Ureter (tissue), 1 donor: ENCODE data around the gene FAM219A. TPM values are rescaled to one million over a fixed set of nuclear protein-coding genes. Genes with fewer than 3 reads are reported as not detected.
"Not testable (repeated sequence)": the region's sequence is repeated elsewhere in the genome, so short reads cannot be mapped to it uniquely, and the experiment has no call there.

ENCODE experiments used
- DNase-seq: peaks from one replicate; pipeline ENCODE4 v3.0.0-alpha.2; 2020; ENCODE audit warnings: low spot score
- total RNA-seq: library from RNA; stranded (reverse); gene quantifications from one replicate; pipeline ENCODE4 v1.2.4, GENCODE V29; 2023
- donor health status: DM: yes; HTN: yes; CAD: no.

The FAM219A gene
- total RNA-seq, 1 donor from 2014 or later = 22.3 TPM

GRCh38 chr9:34484678-34485077 lies 26.3 kb upstream of the FAM219A start:
- no peak for DNase-seq

GRCh38 chr9:34482746-34483145 lies 24.4 kb upstream of the FAM219A start:
- DNase-seq = not testable (repeated sequence)

DNA sequence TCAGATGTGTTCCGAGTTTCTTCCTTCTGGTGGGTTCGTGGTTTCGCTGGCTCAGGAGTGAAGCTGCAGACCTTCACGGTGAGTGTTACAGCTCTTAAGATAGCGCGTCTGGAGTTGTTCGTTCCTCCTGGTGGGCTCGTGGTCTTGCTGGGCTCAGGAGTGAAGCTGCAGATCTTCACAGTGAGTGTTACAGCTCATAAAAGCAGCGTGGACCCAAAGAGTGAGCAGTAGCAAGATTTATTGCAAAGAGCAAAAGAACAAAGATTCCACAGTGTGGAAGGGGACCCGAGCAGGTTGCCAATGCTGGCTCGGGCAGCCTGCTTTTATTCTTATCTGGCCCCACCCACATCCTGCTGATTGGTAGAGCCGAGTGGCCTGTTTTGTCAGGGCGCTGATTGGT lies 23.2 kb upstream of the FAM219A start:
- not testable (repeated sequence) for DNase-seq

GRCh38 chr9:34479431-34479866 lies 21.1 kb upstream of the FAM219A start:
- no peak for DNase-seq

- no peak for DNase-seq
Measured at GRCh38 chr9:34477541-34477940, 19.2 kb upstream of the FAM219A start.

GRCh38 chr9:34475097-34475496 lies 16.7 kb upstream of the FAM219A start:
- DNase-seq = no peak

DNA sequence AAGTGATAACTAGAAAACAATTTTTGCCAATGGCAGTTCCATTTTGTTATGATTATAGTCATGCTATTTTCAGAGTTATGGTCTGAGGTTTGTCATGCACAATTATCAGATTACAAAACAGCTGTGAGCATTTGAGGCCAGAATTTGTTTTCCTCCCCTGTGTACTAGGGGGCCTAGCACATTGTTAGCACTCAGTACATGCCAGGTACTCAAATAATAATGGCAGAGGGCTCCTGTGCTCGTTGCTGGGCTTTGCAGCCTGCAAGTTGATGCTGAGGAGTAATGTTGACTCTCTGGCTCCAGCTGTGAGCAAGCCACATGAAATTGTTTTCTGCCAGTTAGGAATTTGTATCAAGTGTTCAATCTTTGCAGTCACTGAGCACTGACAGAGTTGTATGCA lies 7.1 kb upstream of the FAM219A start:
- DNase-seq = no peak

DNA sequence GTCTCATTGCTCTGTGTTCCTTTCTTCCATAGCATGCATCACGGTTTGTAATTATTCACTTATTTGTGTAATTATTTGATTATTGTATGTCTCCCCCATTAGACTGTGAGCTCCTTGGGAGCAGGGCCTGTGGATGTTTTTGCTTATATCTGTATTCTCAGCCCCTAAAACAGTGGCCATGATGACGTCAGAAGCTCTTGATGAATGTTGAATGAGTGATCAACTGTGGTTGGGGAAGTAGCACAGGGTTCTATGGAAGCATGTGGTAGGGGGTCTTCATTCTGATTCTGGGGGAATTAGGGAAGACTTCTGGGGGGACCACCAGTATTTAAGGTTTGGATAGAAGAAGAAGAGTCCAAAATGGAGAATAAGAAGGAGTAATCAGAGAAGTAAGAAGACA lies 6.2 kb upstream of the FAM219A start:
- DNase-seq = no peak

DNA sequence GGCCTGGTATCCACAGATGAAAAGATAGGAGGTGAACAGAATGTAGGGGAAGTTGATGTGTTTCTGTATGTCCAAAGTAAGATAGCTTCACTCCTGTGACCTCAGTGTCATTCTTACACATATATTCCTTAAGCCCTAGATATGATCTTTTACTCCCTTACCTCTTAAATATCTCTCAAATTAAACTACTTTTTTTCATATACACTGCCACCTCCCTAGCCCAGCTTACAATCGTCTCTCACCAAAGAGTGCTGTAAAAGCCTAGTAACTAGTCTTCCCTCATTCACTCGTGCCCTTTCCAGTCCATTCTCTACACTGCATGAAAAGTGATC lies 5.5 kb upstream of the FAM219A start:
- no peak for DNase-seq

- DNase-seq = no peak
Measured at GRCh38 chr9:34463098-34463900, 4.9 kb upstream of the FAM219A start.

GRCh38 chr9:34459941-34460340 lies 1.6 kb upstream of the FAM219A start:
- no peak for DNase-seq

DNA sequence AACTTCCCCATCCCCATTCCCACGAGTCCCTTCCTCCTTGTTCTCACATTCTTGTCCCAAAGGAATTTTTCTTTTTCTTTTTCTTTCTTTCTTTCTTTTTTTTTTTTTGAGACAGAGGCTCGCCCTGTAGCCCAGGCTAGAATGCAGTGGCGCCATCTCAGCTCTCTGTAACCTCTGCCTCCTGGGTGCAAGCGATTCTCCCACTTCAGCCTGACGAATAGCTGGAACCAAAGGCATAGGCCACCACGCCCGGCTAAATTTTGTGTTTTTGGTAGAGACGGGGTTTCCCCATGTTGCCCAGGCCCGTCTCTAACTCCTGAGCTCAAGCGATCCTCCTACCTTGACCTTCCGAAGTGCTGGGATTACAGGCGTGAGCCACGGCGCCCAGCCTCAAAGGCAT lies 986 bp upstream of the FAM219A start:
- no peak for DNase-seq

DNA sequence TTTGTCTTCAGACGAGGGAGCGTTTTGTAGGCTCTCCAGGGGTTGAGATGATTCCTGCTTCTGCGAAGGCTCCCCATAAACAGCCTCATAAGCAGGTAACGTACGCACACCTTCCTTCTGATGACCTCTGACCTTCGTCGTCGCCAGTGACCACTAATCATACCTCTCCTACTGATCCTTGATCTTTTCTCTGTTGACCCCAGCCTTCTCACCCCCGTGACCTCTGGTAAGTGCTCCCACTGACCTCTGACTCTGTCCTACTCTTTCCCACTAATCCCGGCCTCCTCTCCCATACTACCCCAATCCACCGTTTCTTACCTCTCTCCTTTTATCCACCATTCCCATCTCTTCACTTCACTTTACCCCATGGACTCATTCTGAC lies 580 bp upstream of the FAM219A start:
- no peak for DNase-seq

- peak; percentile 78 for DNase-seq
Measured at GRCh38 chr9:34457266-34458012, 931 bp downstream of the FAM219A start.

GRCh38 chr9:34456746-34457145 lies 1.6 kb downstream of the FAM219A start:
- no peak for DNase-seq

DNA sequence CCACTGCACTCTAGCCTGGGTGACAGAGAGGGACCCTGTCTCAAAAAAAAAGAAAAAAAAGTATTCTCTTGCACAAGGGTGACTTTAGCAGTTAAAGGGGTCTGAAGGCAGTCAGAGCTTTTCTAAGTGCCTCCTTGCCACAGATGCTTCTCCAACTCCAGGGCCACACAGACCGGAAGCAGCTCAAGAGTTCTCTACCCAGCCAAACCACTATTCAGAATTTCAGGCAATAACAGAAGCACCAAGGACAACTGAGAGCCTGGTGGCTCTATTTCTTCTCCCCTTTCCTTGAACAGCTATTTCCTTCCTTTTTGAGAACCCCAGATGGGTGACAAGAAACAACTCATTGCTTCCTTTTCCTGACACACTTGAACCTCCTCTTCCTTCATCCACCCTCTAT lies 2.2 kb downstream of the FAM219A start:
- no peak for DNase-seq

DNA sequence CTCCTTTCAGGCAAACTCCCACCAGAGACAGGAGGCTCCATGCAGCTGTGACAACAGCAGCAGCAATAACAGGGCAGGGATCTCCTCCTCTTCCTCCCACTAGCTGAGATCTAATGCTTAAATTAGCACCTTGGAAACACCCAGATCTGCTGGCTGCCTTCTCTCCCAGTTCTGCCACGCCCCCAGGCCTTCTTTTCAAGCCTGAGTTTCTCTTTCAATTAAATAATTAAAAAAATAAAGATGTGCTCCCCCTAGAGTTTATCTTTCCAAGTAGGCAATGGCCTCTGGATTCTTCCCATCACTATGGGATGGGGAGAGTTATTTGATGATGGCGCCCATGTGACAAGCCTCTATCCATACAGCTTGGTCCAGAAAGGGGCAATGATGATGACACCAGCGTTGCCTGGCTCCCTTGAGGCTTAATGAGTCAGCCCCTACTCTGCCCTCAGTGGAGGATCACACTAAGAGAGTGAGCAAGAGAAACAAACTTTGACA lies 3.8 kb downstream of the FAM219A start:
- no peak for DNase-seq

DNA sequence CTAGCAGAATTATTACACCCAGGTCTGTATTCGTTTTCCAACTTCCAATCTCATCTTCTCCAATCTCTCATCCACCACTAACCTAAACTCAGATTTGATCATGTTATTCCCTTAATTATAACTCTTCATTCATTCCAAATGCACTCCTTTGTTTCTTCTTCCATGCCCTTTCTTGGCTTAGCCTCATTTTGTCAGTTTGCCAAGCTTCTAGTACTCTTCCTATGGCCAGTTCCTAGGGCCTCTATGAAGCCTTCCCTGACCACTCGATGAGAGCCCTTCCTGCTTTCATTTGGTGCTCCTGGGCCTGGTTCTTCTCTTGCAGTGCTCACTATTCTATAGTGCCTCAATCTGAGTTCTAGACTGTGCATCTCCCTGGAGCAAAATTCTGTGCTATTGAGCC lies 5.8 kb downstream of the FAM219A start:
- DNase-seq = no peak

- DNase-seq = no peak
Measured at GRCh38 chr9:34451545-34451944, 6.8 kb downstream of the FAM219A start.

GRCh38 chr9:34451135-34451534 lies 7.2 kb downstream of the FAM219A start:
- DNase-seq = no peak

DNA sequence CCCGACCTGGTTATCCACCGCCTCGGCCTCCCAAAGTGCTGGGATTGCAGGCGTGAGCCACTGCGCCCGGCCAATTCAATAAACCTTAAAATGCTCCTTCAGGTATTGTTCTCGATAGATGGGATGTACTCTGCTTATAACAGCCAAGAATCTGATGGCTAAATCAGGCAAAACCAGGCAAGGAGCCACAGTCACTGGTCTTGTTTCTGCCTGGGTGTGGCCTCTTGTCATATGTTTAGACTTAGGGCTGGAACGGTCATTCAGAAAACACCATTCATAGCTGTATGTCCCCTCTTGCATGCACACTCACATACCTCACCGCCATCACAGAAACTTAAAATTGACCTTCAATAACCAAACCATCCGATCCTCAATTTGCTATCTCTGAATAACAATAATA lies 7.7 kb downstream of the FAM219A start:
- DNase-seq = no peak

DNA sequence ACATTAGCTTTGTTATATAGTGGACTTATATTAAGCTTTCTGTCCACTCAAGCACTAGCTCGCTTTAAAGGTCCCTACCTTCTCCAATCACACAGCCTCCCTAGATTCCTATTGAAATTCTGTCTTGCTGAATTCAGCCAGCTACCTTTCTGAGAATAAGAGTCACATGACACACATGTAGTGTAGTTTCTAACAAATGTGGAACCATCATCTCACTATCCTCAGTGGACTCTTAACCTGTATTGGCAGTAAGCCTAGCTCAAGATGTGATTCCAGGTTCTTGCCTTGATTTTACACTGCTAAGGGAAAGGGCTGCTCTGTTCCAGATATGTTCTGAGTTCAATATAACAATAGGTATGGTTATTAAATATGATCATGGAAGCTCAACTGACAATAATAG lies 11.4 kb downstream of the FAM219A start:
- DNase-seq = no peak

GRCh38 chr9:34446468-34446891 lies 11.9 kb downstream of the FAM219A start:
- DNase-seq = no peak
